HG03175 (cell line): ENCODE measurements around the gene CERS1.

Experiments used
- ATAC-seq: cut with Tn5 transposase; IDR thresholded peaks from one replicate; pipeline ENCODE4 v1.9.1; 2021; ENCODE audit warnings: mild to moderate bottlenecking, moderate library complexity; ENCODE audit not compliant: unreplicated experiment

Gene CERS1

GRCh38 chr19:18858906-18859646 is 36.9 kb downstream of the CERS1 start:
- ATAC-seq, result no peak

- no peak for ATAC-seq
These were observed 38.7 kb downstream of the CERS1 start for GRCh38 chr19:18857223-18857622.

GRCh38 chr19:18856385-18857126 is 39.4 kb downstream of the CERS1 start:
- no peak for ATAC-seq

GRCh38 chr19:18855647-18856384 is 40.1 kb downstream of the CERS1 start:
- no peak for ATAC-seq

- no peak for ATAC-seq
These were observed 41.0 kb downstream of the CERS1 start for GRCh38 chr19:18854982-18855381.

- no peak for ATAC-seq
These were observed 42.1 kb downstream of the CERS1 start for GRCh38 chr19:18853755-18854427.

- no peak for ATAC-seq
These were observed 43.3 kb downstream of the CERS1 start for GRCh38 chr19:18852648-18853047.

- ATAC-seq, result no peak
These were observed 44.2 kb downstream of the CERS1 start for GRCh38 chr19:18851673-18852325.

GRCh38 chr19:18850471-18851375 is 45.2 kb downstream of the CERS1 start:
- ATAC-seq, result no peak

GRCh38 chr19:18849838-18850400 is 46.0 kb downstream of the CERS1 start:
- no peak for ATAC-seq

GRCh38 chr19:18848878-18849661 is 46.9 kb downstream of the CERS1 start:
- no peak for ATAC-seq

GRCh38 chr19:18847549-18848463 is 48.2 kb downstream of the CERS1 start:
- no peak for ATAC-seq

GRCh38 chr19:18846862-18847548 is 49.0 kb downstream of the CERS1 start:
- no peak for ATAC-seq

GRCh38 chr19:18845961-18846360 is 50.0 kb downstream of the CERS1 start:
- no peak for ATAC-seq

- no peak for ATAC-seq
These were observed 51.1 kb downstream of the CERS1 start for GRCh38 chr19:18844806-18845329.

- no peak for ATAC-seq
These were observed 52.0 kb downstream of the CERS1 start for GRCh38 chr19:18843960-18844359.

GRCh38 chr19:18842166-18842565 is 53.8 kb downstream of the CERS1 start:
- no peak for ATAC-seq
